Fibroblast of upper back skin (primary cell): ENCODE results near the gene SMARCD3.

Experiments
- DNase-seq: peaks from one replicate; pipeline ENCODE4 v3.0.0-alpha.2; 2013

The SMARCD3 gene

GRCh38 chr7:151248346-151249033, at the start of gene SMARCD3:
SMARCD3 (minus strand) TSS chr7:151248694; CDS start chr7:151248562, 132 bp downstream.
- peak; percentile 64 for DNase-seq

- DNase-seq: no peak
Observed at GRCh38 chr7:151296202-151296992, 47.9 kb upstream of the SMARCD3 start.

GRCh38 chr7:151292850-151293249, 44.4 kb upstream of the SMARCD3 start:
- DNase-seq: no peak

- DNase-seq: no peak
Observed at GRCh38 chr7:151291206-151291605, 42.7 kb upstream of the SMARCD3 start.

- no peak for DNase-seq
Observed at GRCh38 chr7:151290355-151290760, 41.9 kb upstream of the SMARCD3 start.

- no peak for DNase-seq
Observed at GRCh38 chr7:151289891-151290290, 41.4 kb upstream of the SMARCD3 start.

GRCh38 chr7:151286148-151286547, 37.7 kb upstream of the SMARCD3 start:
- peak; percentile 17 for DNase-seq

GRCh38 chr7:151283302-151283701, 34.8 kb upstream of the SMARCD3 start:
- DNase-seq: no peak

- DNase-seq: no peak
Observed at GRCh38 chr7:151282111-151282510, 33.6 kb upstream of the SMARCD3 start.

GRCh38 chr7:151281686-151282085, 33.2 kb upstream of the SMARCD3 start:
- DNase-seq: no peak

- no peak for DNase-seq
Observed at GRCh38 chr7:151280388-151281019, 32.0 kb upstream of the SMARCD3 start.

GRCh38 chr7:151279868-151280267, 31.4 kb upstream of the SMARCD3 start:
- no peak for DNase-seq

GRCh38 chr7:151278949-151279348, 30.5 kb upstream of the SMARCD3 start:
- DNase-seq: no peak

GRCh38 chr7:151277631-151278030, 29.1 kb upstream of the SMARCD3 start:
- no peak for DNase-seq

- peak; percentile 51 for DNase-seq
Observed at GRCh38 chr7:151276666-151277590, 28.4 kb upstream of the SMARCD3 start.

GRCh38 chr7:151275813-151276577, 27.5 kb upstream of the SMARCD3 start:
- DNase-seq: no peak

- DNase-seq: no peak
Observed at GRCh38 chr7:151274936-151275812, 26.7 kb upstream of the SMARCD3 start.

GRCh38 chr7:151274396-151274795, 25.9 kb upstream of the SMARCD3 start:
- DNase-seq: no peak

GRCh38 chr7:151273651-151274390, 25.3 kb upstream of the SMARCD3 start:
- DNase-seq: no peak

GRCh38 chr7:151272877-151273276, 24.4 kb upstream of the SMARCD3 start:
- no peak for DNase-seq
